ENCODE measurements around the gene CENPX.

- TF ChIP-seq EZH2 (IDR thresholded peaks at IDR 0.05; ENCODE audit: borderline replicate concordance) = no peak
- TF ChIP-seq, protein P1, sequence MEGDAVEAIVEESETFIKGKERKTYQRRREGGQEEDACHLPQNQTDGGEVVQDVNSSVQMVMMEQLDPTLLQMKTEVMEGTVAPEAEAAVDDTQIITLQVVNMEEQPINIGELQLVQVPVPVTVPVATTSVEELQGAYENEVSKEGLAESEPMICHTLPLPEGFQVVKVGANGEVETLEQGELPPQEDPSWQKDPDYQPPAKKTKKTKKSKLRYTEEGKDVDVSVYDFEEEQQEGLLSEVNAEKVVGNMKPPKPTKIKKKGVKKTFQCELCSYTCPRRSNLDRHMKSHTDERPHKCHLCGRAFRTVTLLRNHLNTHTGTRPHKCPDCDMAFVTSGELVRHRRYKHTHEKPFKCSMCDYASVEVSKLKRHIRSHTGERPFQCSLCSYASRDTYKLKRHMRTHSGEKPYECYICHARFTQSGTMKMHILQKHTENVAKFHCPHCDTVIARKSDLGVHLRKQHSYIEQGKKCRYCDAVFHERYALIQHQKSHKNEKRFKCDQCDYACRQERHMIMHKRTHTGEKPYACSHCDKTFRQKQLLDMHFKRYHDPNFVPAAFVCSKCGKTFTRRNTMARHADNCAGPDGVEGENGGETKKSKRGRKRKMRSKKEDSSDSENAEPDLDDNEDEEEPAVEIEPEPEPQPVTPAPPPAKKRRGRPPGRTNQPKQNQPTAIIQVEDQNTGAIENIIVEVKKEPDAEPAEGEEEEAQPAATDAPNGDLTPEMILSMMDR (IDR thresholded peaks at IDR 0.05; ENCODE audit: poor library complexity) = no peak
These were observed 16.0 kb downstream of the CENPX start for GRCh38 chr17:82006468-82007227.
